Globus pallidus (tissue), 1 donor: ENCODE measurements around the gene MGMT.

Experiments used
- DNase-seq: peaks from one replicate; pipeline ENCODE4 v3.0.0-alpha.2; 2015; ENCODE audit warnings: low spot score

Gene MGMT

GRCh38 chr10:129544205-129545202, 77.5 kb downstream of the MGMT start:
- DNase-seq: no peak

DNA sequence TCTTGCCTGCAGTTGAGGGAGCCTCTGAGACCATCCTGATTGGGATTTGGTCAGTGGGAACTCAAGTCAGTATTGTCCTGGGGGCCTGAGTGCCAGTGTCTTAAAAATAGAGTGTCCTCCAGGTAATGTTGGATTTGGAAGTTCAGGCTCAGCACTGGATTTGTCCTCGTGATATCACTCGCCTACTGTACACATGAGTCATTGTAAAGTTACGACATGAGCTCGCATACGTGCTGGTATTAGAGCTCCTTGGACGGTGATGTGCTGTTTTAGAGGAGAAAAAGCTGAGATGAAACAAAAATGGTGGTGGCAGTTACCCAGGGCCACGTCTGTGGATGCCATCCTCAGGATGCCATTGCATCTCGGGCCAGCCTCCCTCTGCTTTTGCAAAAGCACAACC, 78.2 kb downstream of the MGMT start:
- no peak for DNase-seq

DNA sequence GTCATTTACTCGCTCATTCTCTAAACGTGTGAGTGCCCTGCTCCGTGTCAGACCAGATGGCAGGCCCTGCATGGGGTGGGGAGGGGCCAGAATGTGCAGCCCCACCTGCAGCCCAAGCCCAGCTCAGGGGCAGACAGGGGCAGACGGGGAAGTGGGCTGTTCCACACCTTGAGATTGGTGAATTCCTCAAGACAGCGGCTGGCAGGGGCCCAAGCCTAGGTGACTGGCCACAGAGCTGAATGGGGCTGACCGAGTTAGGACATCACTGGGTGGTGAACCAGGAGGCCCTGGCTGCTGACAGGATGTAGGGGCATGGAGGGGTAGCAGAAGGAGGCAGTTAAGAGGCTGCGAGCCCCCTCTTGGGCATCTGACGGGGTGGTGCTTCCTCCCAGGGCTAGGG, 79.1 kb downstream of the MGMT start:
- no peak for DNase-seq

- DNase-seq: no peak
Observed at GRCh38 chr10:129547608-129548007, 80.6 kb downstream of the MGMT start.

DNA sequence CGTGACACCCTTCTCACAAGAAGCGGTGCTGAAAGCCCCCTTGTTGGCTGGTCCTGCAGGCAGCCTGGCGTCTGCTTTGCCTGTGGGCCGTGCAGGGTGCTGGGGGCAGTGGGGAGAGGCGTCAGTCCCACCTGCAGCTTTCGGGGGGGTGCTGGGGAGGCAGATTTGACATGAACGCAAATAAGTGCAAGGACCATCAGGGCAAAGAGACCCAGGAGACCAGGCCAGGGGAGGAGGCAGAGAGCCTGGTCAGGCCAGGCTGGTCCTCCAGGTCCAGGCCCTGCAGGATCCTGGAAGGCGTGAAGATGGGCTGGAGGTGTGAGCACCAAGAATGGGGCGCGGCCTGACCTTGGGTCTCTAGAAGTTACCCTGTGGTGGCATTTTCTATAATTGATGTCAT, 81.6 kb downstream of the MGMT start:
- no peak for DNase-seq

DNA sequence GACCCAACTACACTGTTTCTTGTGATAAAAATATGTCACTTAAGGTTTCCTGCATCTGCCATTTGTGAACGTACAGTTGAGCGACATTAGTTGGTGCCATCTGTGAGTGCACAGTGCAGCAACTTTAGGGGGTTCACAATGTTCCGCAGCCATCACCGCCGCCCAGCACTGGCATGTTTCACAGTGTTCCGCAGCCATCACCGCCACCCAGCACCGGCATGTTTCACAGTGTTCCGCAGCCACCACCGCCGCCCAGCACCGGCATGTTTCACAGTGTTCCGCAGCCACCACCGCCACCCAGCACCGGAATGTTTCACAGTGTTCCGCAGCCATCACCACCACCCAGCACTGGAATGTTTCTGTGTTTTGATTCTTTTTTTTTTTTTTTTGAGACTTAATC, 83.0 kb downstream of the MGMT start:
- DNase-seq: no peak

GRCh38 chr10:129550658-129551057, 83.6 kb downstream of the MGMT start:
- DNase-seq: no peak

GRCh38 chr10:129552119-129552518, 85.1 kb downstream of the MGMT start:
- DNase-seq: no peak

DNA sequence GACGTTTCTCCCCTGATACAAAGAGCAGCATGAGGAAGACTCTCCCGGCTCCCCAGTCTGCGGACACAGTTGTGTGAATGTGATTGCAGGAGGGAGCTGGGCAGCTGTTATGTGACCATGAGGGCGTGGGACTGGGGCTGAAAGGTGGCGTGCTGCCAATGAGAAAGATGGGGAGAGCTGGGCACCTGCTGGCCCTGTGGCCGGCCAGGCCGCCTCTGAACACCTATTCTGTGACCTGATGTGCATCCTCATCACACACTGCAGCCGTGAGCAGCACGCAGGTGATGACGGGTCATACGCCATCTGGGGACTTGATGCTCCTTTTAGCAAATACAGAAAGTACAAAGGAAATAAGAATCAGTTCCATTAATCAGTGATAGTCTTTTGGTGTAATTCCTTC, 86.9 kb downstream of the MGMT start:
- no peak for DNase-seq

DNA sequence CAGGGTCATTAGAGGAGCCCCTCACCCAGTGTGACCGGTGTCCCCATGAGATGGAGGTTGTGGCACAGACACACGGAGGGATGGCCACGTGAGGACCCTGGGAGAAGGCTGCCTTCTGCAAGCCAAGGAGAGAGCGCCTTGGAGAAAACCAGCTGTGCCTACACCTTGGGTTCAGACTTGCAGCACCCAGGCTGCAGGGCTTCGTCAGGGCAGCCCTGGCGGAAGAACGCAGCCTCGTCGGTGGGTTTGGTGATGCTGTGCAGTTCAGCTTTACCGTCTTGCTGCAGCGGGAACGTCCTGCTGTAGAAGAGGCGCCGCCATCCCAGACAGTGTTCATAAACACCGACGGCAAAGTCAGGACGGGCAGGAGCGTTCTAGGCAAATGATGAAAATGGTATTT, 89.3 kb downstream of the MGMT start:
- DNase-seq: no peak

DNA sequence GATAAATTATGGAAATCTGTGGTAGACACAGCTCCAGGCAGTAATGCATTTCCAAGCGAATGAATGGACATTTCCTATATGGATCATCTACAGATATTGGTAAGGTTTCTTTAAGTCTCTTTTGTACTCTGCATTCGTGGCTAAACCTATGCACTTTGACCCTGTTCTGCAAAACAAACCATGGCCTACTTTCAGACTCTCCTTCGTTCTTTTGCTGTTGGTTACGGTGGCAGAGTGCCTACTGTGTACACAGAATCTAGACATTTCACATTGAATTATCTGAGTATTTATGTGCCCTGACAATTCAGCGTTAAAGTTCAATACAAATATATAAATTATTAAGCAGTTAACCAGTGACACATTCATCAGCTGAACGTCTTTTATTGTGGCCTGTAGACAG, 93.3 kb downstream of the MGMT start:
- DNase-seq: no peak

- DNase-seq: no peak
Observed at GRCh38 chr10:129562487-129562886, 95.4 kb downstream of the MGMT start.

DNA sequence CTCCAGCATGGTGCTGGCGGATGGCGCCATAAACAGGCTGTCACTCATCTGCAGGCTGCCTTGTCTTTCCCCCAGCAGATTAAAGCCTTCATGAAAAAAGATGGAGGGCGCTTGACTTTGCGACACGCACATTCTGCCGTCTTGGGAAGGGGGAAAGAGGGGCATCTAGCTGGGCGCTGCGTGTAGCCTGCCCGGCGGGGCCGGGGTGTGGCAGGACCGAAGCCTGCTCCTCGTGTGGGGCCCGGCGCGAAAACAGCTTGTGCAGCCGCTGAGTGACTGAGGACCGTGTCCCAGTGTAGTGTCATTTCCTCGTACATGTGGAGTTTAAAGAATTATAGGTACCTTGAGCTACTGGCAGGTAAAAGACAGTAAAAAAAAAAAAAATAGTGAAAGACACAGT, 97.9 kb downstream of the MGMT start:
- DNase-seq: no peak

- no peak for DNase-seq
Observed at GRCh38 chr10:129568583-129569344, 101.7 kb downstream of the MGMT start.

- no peak for DNase-seq
Observed at GRCh38 chr10:129570185-129570584, 103.1 kb downstream of the MGMT start.

GRCh38 chr10:129579228-129579627, 112.2 kb downstream of the MGMT start:
- no peak for DNase-seq

- DNase-seq: no peak
Observed at GRCh38 chr10:129580010-129580409, 113.0 kb downstream of the MGMT start.

DNA sequence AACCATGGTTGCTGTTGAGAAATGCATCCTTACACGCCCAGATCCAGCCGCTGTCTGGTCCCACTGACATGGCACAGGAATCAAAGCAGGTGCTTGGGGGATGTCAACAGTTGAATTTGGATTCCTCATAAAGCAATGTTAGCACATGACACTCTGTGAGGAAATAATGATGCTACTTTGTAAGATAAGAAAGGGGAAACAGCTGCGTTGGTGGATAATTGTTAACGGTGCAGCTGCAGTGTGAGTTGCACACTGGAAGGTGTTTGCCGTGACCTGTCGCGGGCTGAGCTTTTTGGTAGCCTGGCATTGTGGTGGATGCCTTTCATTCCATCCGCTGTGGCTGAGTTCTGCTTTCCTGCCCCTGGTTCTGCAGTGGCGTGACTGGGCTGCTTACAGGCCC, 113.9 kb downstream of the MGMT start:
- DNase-seq: no peak

- DNase-seq: no peak
Observed at GRCh38 chr10:129581827-129582411, 114.9 kb downstream of the MGMT start.

GRCh38 chr10:129583831-129584230, 116.8 kb downstream of the MGMT start:
- no peak for DNase-seq

- no peak for DNase-seq
Observed at GRCh38 chr10:129586898-129587443, 119.9 kb downstream of the MGMT start.

DNA sequence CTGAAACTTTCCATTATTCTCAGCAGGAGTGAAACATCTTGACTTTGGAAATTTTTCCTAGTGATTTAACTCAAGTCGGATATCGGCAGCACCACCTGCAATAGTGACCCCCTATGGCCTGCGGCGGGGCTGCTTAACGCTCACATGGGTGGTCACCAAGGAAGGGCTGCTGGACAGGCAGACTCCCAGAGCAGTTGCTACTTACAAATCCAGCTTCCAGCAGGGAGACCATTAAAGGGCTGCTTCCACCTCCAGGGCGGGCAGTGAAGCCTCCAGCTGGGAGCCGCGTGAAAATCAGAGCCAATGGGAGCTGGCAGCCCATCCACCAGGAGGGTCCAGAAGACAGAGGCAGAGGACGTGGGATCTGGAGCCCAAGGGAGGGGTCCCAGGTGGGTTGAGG, 122.5 kb downstream of the MGMT start:
- DNase-seq: no peak

DNA sequence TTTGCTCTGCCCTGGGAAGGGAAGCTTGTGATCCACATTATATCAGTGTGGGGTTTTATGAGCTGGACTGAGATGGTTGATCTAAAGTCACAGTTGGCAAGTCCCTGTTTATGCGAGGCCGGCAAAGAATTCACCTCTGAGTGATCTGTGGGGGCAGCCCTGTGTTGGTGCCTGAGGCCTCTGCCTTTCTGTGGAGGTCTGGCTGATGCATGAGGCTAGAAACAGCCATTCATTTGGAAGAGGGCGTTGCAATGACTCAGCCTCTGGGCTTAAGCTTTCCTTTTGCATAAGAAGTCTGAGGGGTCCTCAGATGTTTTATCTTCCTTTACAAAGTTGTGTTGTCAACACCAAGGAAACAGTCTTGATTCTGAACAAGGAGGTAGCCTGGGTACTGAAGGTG, 126.9 kb downstream of the MGMT start:
- DNase-seq: no peak
